Testis (tissue), 3 donors: ENCODE results near the gene PTGDS. TPM values are rescaled to one million over a fixed set of nuclear protein-coding genes. Genes with fewer than 3 reads are reported as not detected.
A peak's percentile ranks its signal among the peaks of the same experiment; 100 is the strongest.

Experiments
- DNase-seq: peaks from one replicate; pipeline ENCODE4 v3.0.0-alpha.2; 2019
- H3K27ac ChIP-seq, 2 donors: fragments of 200-600 bp; sonication (generic); one replicate each; pipeline ENCODE4 v1.5.1; 2019
- H3K27me3 ChIP-seq: fragments of 200-600 bp; sonication (generic); one replicate; pipeline ENCODE4 v1.5.1; 2019
- H3K36me3 ChIP-seq: fragments of 200-600 bp; sonication (generic); one replicate; pipeline ENCODE4 v1.5.1; 2017; ENCODE audit warnings: low read depth; ENCODE audit errors: missing control alignments
- H3K4me1 ChIP-seq: fragments of 200-600 bp; sonication (generic); one replicate; pipeline ENCODE4 v1.5.1; 2019
- H3K4me3 ChIP-seq, 2 donors: fragments of 200-600 bp; sonication (generic); one replicate each; pipeline ENCODE4 v1.5.1; 2017 to 2019
- H3K9me3 ChIP-seq: fragments of 200-600 bp; sonication (generic); one replicate; pipeline ENCODE4 v1.5.1; 2017
- CTCF ChIP-seq, 3 experiments: fragments of 450-650 bp in 2 of 3; fragments of 200-600 bp in 1 of 3; sonication (generic) in 1 of 3; IDR thresholded peaks; one replicate each; pipeline ENCODE4 v1.5.1; 2016 to 2019; ENCODE audit warnings: antibody characterized with exemption in 3 of 3, mild to moderate bottlenecking in 2 of 3, moderate library complexity in 1 of 3
- POLR2A ChIP-seq: fragments of 450-650 bp; IDR thresholded peaks from one replicate; pipeline ENCODE4 v1.6.1; 2017; ENCODE audit warnings: antibody characterized with exemption, mild to moderate bottlenecking, moderate library complexity
- WGBS, 2 donors: methylation state at CpG; one replicate each; pipeline ENCODE4 v1.1.5; 2018; 5-methylcytosine and 5-hydroxymethylcytosine counted together
- intact Hi-C: fragments of 100-400 bp; cut with DNase I; formaldehyde crosslinking; loops from one replicate; pipeline ENCODE4 v1.15.1; 2023; ENCODE audit warnings: low total_unique reads
- polyA plus RNA-seq: library from polyadenylated mRNA; stranded (reverse); fragments of 350-450 nt; fragmentation: Illumina TruSeq; extraction: RNeasy Lipid Tissue Mini Kit (QIAGEN cat#74804); gene quantifications from one replicate; pipeline ENCODE4 v1.2.3, GENCODE V29; 2014; ENCODE audit warnings: low read depth, low replicate concordance; ENCODE audit not compliant: insufficient read depth
- total RNA-seq, 2 donors: library from RNA; depleted of rRNA; stranded (reverse); fragments of >200 nt; gene quantifications; one replicate each; pipeline ENCODE4 v1.2.3, GENCODE V29; 2016

Gene PTGDS
- total and polyA plus RNA-seq, 3 donors from 2014 or later, result 4,976 to 5,948 (median 5,554) TPM

GRCh38 chr9:136960212-136960937, 16.9 kb upstream of the PTGDS start:
- TF ChIP-seq POLR2A, result no peak
- TF ChIP-seq CTCF (IDR thresholded peaks at IDR 0.05), result no peak
- Histone ChIP-seq H3K27ac (peak overlapping the region; percentile 65 to 81), H3K27me3 (no peaks in the 10 kb centered on the region), H3K4me1 (peaks cover 55% of the 10 kb centered on the region), H3K4me3 (no peak overlapping the region), H3K36me3 (no peaks in the 10 kb centered on the region), H3K9me3 (no peaks in the 10 kb centered on the region)
- intact Hi-C loops, result no loop called here
- WGBS, 2 donors, result 70 to 71% methylated on average over 18 to 19 of the region's 19 CpGs
- DNase-seq, result no peak

GRCh38 chr9:136960938-136961275, 16.4 kb upstream of the PTGDS start:
- no peaks in the 10 kb centered on the region for H3K27me3 ChIP-seq
- H3K4me1 ChIP-seq, result peaks cover 58% of the 10 kb centered on the region
- DNase-seq, result no peak
- 72 to 83% methylated on average over 2 to 15 of the region's 15 CpGs for WGBS, 2 donors
- H3K9me3 ChIP-seq, result no peaks in the 10 kb centered on the region
- no peaks in the 10 kb centered on the region for H3K36me3 ChIP-seq
- no peak overlapping the region for H3K4me3 ChIP-seq
- TF ChIP-seq POLR2A, result no peak
- TF ChIP-seq CTCF (IDR thresholded peaks at IDR 0.05), result no peak
- peak overlapping the region in 1 of 2 donors; percentile 81 for H3K27ac ChIP-seq
- intact Hi-C loops, result no loop called here

- H3K27me3 ChIP-seq, result no peaks in the 10 kb centered on the region
- TF ChIP-seq POLR2A, result no peak
- peaks cover 64% of the 10 kb centered on the region for H3K4me1 ChIP-seq
- peak overlapping the region; percentile 56 to 81 for H3K27ac ChIP-seq
- no peak overlapping the region for H3K4me3 ChIP-seq
- intact Hi-C loops, result no loop called here
- DNase-seq, result peak; percentile 87
- WGBS, 2 donors, result 53 to 80% methylated on average over 1 to 20 of the region's 23 CpGs
- no peaks in the 10 kb centered on the region for H3K36me3 ChIP-seq
- H3K9me3 ChIP-seq, result no peaks in the 10 kb centered on the region
These were observed 15.8 kb upstream of the PTGDS start for GRCh38 chr9:136961279-136962065.

- H3K4me3 ChIP-seq, result no peak overlapping the region
- no peaks in the 10 kb centered on the region for H3K9me3 ChIP-seq
- TF ChIP-seq POLR2A (no peak), CTCF (IDR thresholded peaks at IDR 0.05) (no peak)
- H3K27ac ChIP-seq, result peak overlapping the region; percentile 81
- H3K27me3 ChIP-seq, result no peaks in the 10 kb centered on the region
- intact Hi-C loops, result no loop called here
- 92 to 96% methylated on average over 9 of the region's 9 CpGs for WGBS, 2 donors
- peaks cover 64% of the 10 kb centered on the region for H3K4me1 ChIP-seq
- DNase-seq, result no peak
- H3K36me3 ChIP-seq, result no peaks in the 10 kb centered on the region
These were observed 15.1 kb upstream of the PTGDS start for GRCh38 chr9:136962163-136962562.

- WGBS, 2 donors, result 64 to 77% methylated on average over 7 to 11 of the region's 11 CpGs
- Histone ChIP-seq H3K4me1 (peaks cover 64% of the 10 kb centered on the region), H3K27me3 (no peaks in the 10 kb centered on the region), H3K27ac (peak overlapping the region; percentile 81), H3K36me3 (no peaks in the 10 kb centered on the region), H3K9me3 (no peaks in the 10 kb centered on the region), H3K4me3 (no peak overlapping the region)
- intact Hi-C loops, result no loop called here
- peak; percentile 85 for DNase-seq
- TF ChIP-seq CTCF (IDR thresholded peaks at IDR 0.05), result no peak
- TF ChIP-seq POLR2A, result no peak
These were observed 14.5 kb upstream of the PTGDS start for GRCh38 chr9:136962701-136963248.
